Measurements from ENCODE around the gene LDHD. TPM values are rescaled to one million over a fixed set of nuclear protein-coding genes. Genes with fewer than 3 reads are reported as not detected.
A peak's percentile ranks its signal among the peaks of the same experiment; 100 is the strongest.

Gene LDHD
- total and polyA plus RNA-seq, 2 of the 13 experiments (the other 11 are each of a cell fraction or from before 2014, with no cell fraction given): 9.1 to 9.8 TPM

GRCh38 chr16:75148311-75149195 is 32.0 kb upstream of the LDHD start, which contains the start of gene ZFP1 (continued):
- TF ChIP-seq USF2 (IDR thresholded peaks at IDR 0.05; ENCODE audit: low read depth, low read length) (no peak), USF2 (CRISPR knock-in tag; IDR thresholded peaks at IDR 0.05; ENCODE audit: borderline replicate concordance) (peak; percentile 41; the same call in 1 of the 2 replicates), REL (CRISPR knock-in tag; conservative IDR thresholded peaks at IDR 0.05) (no peak), HOXA7 (CRISPR knock-in tag; IDR thresholded peaks at IDR 0.05) (no peak), ZNF251 (CRISPR knock-in tag; IDR thresholded peaks at IDR 0.05) (no peak), JUN (CRISPR knock-in tag; IDR thresholded peaks at IDR 0.05) (0 out of 2 replicates have a peak, but pooled peaks have one; percentile 21), ZNF414 (CRISPR knock-in tag; IDR thresholded peaks at IDR 0.05) (peak; percentile 91; the same call in 1 of the 2 replicates), MAFK (conservative IDR thresholded peaks at IDR 0.05 in 1 of 2, IDR thresholded peaks at IDR 0.05 in 1 of 2; ENCODE audit: low read length in 2 of 2) (no peak), CENPT (CRISPR knock-in tag; IDR thresholded peaks at IDR 0.05; ENCODE audit: low read depth) (no peak), ZNF468 (CRISPR knock-in tag; IDR thresholded peaks at IDR 0.05) (peak; percentile 29; the same call in 1 of the 2 replicates), NAIF1 (CRISPR knock-in tag; IDR thresholded peaks at IDR 0.05; ENCODE audit: borderline replicate concordance) (no peak), ZNF660 (CRISPR knock-in tag; IDR thresholded peaks at IDR 0.05; ENCODE audit: borderline replicate concordance, low read depth) (no peak), PLSCR1 (CRISPR knock-in tag; IDR thresholded peaks at IDR 0.05; ENCODE audit: borderline replicate concordance) (no peak), ARNT2 (CRISPR knock-in tag; IDR thresholded peaks at IDR 0.05; ENCODE audit: low read depth) (peak; percentile 84), IRF9 (CRISPR knock-in tag; IDR thresholded peaks at IDR 0.05; ENCODE audit: borderline replicate concordance) (peak; percentile 96; the same call in 1 of the 2 replicates), TAF15 (IDR thresholded peaks at IDR 0.05; ENCODE audit: low read depth, low read length, poor library complexity, severe bottlenecking) (peak; percentile 75), BRCA1 (CRISPR knock-in tag; IDR thresholded peaks at IDR 0.05) (no peak), DMAP1 (CRISPR knock-in tag; IDR thresholded peaks at IDR 0.05) (peak; percentile 98), STAT5B (CRISPR knock-in tag; IDR thresholded peaks at IDR 0.05) (peak; percentile 87; the same call in 1 of the 2 replicates), TSC22D2 (CRISPR knock-in tag; IDR thresholded peaks at IDR 0.05; ENCODE audit: borderline replicate concordance) (peak; percentile 80; the same call in 1 of the 2 replicates), ZNF879 (CRISPR knock-in tag; IDR thresholded peaks at IDR 0.05) (0 out of 2 replicates have a peak, but pooled peaks have one; percentile 78), ZNF841 (CRISPR knock-in tag; IDR thresholded peaks at IDR 0.05; ENCODE audit: borderline replicate concordance) (no peak), CREB1 (IDR thresholded peaks at IDR 0.05) (no peak; the same call in 1 of the 2 replicates), CREB1 (CRISPR knock-in tag; IDR thresholded peaks at IDR 0.05) (peak; percentile 56; the same call in 1 of the 2 replicates), XBP1 (CRISPR knock-in tag; IDR thresholded peaks at IDR 0.05) (peak; percentile 43; the same call in 1 of the 2 replicates)
